OCI-LY7 (cell line): Measurements from ENCODE around the gene PLD5. TPM values are rescaled to one million over a fixed set of nuclear protein-coding genes. Genes with fewer than 3 reads are reported as not detected.
"Not testable (repeated sequence)": the region's sequence is repeated elsewhere in the genome, so short reads cannot be mapped to it uniquely, and the experiment has no call there.

Experiments used
- BruUV-seq: library from RNA; stranded (reverse); fragments of 400-500 nt; replicated peaks from 2 replicates; lab custom pipeline; 2021; lab: Mats Ljungman, UMichigan
- CTCF ChIA-PET: fragments of 300-600 bp; sonication (Branson Sonifier 250); formaldehyde crosslinking; loops from one replicate; lab custom pipeline; 2022; ENCODE audit warnings: antibody characterized with exemption; ENCODE audit not compliant: unreplicated experiment; lab: Charles Lee
- POLR2A ChIA-PET: fragments of 300-600 bp; sonication (Branson Sonifier 250); formaldehyde crosslinking; loops from one replicate; lab custom pipeline; 2022; ENCODE audit warnings: antibody characterized with exemption; lab: Charles Lee
- DNase-seq: peaks from one replicate; pipeline ENCODE4 v3.0.0-alpha.2; 2015; ENCODE audit warnings: low spot score
- H2AFZ ChIP-seq: fragments of 200-600 bp; sonication (generic), shearing (Covaris generic); 2 replicates; pipeline ENCODE4 v1.6.1; 2014; ENCODE audit warnings: mild to moderate bottlenecking, antibody characterized with exemption, low read length, moderate library complexity
- H3K27ac ChIP-seq: fragments of 200-600 bp; sonication (generic); 2 replicates; pipeline ENCODE4 v1.5.1; 2014; ENCODE audit warnings: mixed run types, low read depth, mild to moderate bottlenecking, moderate library complexity, low read length, inconsistent platforms; ENCODE audit not compliant: poor library complexity, severe bottlenecking
- H3K36me3 ChIP-seq: fragments of 200-600 bp; sonication (generic); 2 replicates; pipeline ENCODE4 v1.6.1; 2014; ENCODE audit warnings: mild to moderate bottlenecking, antibody characterized with exemption, low read length, moderate library complexity, mixed read lengths; ENCODE audit not compliant: insufficient read depth
- H3K4me1 ChIP-seq: fragments of 200-600 bp; sonication (generic); 2 replicates; pipeline ENCODE4 v1.5.1; 2014; ENCODE audit warnings: mild to moderate bottlenecking, low read length; ENCODE audit not compliant: insufficient read depth, poor library complexity, severe bottlenecking
- H3K4me2 ChIP-seq: fragments of 200-600 bp; sonication (generic); 2 replicates; pipeline ENCODE4 v1.6.1; 2014; ENCODE audit warnings: mild to moderate bottlenecking, low read length
- H3K4me3 ChIP-seq: fragments of 200-600 bp; sonication (generic); 2 replicates; pipeline ENCODE4 v1.5.1; 2014; ENCODE audit warnings: mild to moderate bottlenecking, low read depth, low read length; ENCODE audit not compliant: poor library complexity, severe bottlenecking
- H3K79me2 ChIP-seq: fragments of 200-600 bp; sonication (generic); 2 replicates; pipeline ENCODE4 v1.6.1; 2016; ENCODE audit warnings: low read depth, mild to moderate bottlenecking, low read length, moderate library complexity, mixed read lengths; ENCODE audit not compliant: insufficient read depth
- H3K9me2 ChIP-seq: fragments of 200-600 bp; sonication (generic); 2 replicates; pipeline ENCODE4 v1.6.1; 2016; ENCODE audit warnings: mild to moderate bottlenecking, low read length, mixed read lengths; ENCODE audit not compliant: insufficient read depth
- H3K9me3 ChIP-seq: fragments of 200-600 bp; sonication (generic); 2 replicates; pipeline ENCODE4 v1.6.1; 2014; ENCODE audit warnings: mild to moderate bottlenecking, mixed run types, low read length, mixed read lengths
- H4K20me1 ChIP-seq: fragments of 200-600 bp; sonication (generic); 2 replicates; pipeline ENCODE4 v1.6.1; 2014; ENCODE audit warnings: mild to moderate bottlenecking, antibody characterized with exemption, low read length, moderate library complexity, mixed read lengths; ENCODE audit not compliant: insufficient read depth
- EZH2phosphoT487 ChIP-seq: fragments of 200-600 bp; sonication (generic); IDR thresholded peaks from 2 replicates; pipeline ENCODE4 v1.6.1; 2018; ENCODE audit warnings: low read depth, borderline replicate concordance, mild to moderate bottlenecking, mixed run types, antibody characterized with exemption, low read length, moderate library complexity, mixed read lengths
- intact Hi-C: fragments of 100-400 bp; cut with micrococcal nuclease; formaldehyde crosslinking; loops from one replicate; pipeline ENCODE4 v1.10.0; 2022; ENCODE audit not compliant: unreplicated experiment
- total RNA-seq, 2 experiments: library from RNA; depleted of rRNA in 1 of 2; stranded (reverse); fragments of >200 nt in 1 of 2; shearing (Covaris generic) in 1 of 2; gene quantifications; 2 replicates each; pipeline ENCODE4 v1.2.3, GENCODE V29; 2014 to 2022
- TF ChIP-seq, protein P1 (sequence below): fragments of 200-600 bp; sonication (generic); conservative IDR thresholded peaks from 2 replicates; pipeline ENCODE4 v1.5.1; 2014; ENCODE audit warnings: mild to moderate bottlenecking, antibody characterized with exemption, low read length, moderate library complexity, mixed read lengths

PLD5 gene
- total RNA-seq, 2 experiments from 2014 or later: not detected

DNA sequence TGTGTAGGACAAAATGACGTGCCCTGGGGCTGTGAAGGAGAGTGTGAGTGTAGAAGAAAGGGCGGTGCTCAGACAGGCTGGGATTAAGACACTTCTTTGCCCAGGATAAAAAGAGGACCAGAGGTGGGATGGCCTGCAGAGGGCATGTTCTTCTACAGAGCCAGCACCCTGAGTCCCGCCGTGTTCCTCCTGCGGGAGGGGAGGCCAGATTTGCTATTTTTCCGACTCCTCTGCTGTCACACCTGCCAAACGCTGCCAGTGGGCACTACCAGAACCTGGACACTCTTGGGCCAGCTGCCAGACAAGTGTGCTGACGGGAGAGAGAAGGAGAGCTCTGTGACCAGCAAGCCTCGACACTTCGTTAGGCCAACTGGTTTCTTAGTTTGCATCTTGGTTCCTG, 206.4 kb downstream of the PLD5 start:
- Histone ChIP-seq H2AFZ (no peak overlapping the region), H3K79me2 (no peaks in the 10 kb centered on the region)
- POLR2A ChIA-PET: no interaction called here

DNA sequence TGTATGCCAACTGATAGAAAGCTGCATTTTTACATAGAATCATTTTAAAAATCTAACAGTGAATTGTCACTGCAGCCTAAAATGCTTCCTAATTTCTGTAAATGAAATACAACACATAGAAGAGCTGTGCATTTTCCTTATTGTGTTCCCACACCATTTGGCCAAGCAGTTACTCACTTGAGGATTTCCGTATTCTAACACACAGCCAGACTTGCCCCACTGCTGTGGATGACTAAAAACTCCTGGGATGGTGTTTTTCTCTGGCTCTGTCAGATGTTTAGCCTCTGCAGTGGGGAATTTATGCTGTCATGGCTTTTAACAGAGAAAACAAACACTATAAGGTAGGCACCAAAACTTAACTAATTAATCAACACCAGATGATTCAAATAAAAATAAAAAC, 209.6 kb downstream of the PLD5 start:
- H3K9me2 ChIP-seq, H3K4me3 ChIP-seq, H4K20me1 ChIP-seq, H3K36me3 ChIP-seq, intact Hi-C loops, H2AFZ ChIP-seq, H3K4me2 ChIP-seq, H3K9me3 ChIP-seq, CTCF ChIA-PET, BruUV-seq, DNase-seq, H3K4me1 ChIP-seq, H3K79me2 ChIP-seq, H3K27ac ChIP-seq: not testable (repeated sequence)
- POLR2A ChIA-PET: interaction anchor here (0.6 kb wide), 1 partner anchor 402 kb away, joined by 5 read pairs; no protein-coding TSS in a partner anchor

More for the DNA sequence above, 206.4 kb downstream of the PLD5 start:
- Histone ChIP-seq H4K20me1 (no peaks in the 10 kb centered on the region), H3K36me3 (no peaks in the 10 kb centered on the region), H3K9me3 (no peaks in the 10 kb centered on the region), H3K4me3 (no peak overlapping the region), H3K4me1 (no peaks in the 10 kb centered on the region), H3K9me2 (no peaks in the 10 kb centered on the region), H3K27ac (no peak overlapping the region), H3K4me2 (no peak overlapping the region)
- TF ChIP-seq EZH2phosphoT487: no peak
- TF ChIP-seq, protein P1, sequence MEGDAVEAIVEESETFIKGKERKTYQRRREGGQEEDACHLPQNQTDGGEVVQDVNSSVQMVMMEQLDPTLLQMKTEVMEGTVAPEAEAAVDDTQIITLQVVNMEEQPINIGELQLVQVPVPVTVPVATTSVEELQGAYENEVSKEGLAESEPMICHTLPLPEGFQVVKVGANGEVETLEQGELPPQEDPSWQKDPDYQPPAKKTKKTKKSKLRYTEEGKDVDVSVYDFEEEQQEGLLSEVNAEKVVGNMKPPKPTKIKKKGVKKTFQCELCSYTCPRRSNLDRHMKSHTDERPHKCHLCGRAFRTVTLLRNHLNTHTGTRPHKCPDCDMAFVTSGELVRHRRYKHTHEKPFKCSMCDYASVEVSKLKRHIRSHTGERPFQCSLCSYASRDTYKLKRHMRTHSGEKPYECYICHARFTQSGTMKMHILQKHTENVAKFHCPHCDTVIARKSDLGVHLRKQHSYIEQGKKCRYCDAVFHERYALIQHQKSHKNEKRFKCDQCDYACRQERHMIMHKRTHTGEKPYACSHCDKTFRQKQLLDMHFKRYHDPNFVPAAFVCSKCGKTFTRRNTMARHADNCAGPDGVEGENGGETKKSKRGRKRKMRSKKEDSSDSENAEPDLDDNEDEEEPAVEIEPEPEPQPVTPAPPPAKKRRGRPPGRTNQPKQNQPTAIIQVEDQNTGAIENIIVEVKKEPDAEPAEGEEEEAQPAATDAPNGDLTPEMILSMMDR: no peak
- intact Hi-C loops: no loop called here
- CTCF ChIA-PET: no interaction called here
- BruUV-seq: no TSS peak
- no peak for DNase-seq

DNA sequence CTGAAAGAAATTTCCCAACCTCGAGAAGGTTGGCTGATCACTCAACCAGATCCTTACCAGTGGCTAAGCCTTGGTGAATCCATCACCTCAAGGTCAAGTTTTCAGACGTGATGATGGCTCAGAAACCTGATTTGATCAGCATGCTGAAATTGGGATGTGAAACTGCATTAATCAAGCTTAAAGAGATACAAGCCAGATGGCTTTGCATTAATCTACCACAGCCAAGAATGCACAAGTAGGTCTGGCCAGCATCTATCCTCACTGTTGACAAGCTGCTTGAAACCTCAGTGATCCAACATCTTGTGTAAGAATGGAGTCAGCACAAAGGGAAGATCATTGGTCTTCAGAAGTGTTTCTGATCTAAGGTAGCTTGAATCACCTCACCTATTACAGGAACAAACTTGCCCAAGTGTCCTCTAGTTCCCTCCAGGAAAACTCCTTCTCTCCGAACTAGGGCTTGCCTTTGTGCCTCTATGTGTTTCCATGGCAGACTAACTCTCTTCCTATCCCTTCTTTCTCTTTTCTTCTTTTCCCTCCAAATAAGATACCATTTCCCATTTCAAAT, 210.3 kb downstream of the PLD5 start:
- H3K9me2 ChIP-seq, CTCF ChIA-PET, DNase-seq, intact Hi-C loops, H3K4me1 ChIP-seq, H3K79me2 ChIP-seq, BruUV-seq, H3K36me3 ChIP-seq, H3K4me2 ChIP-seq, H3K27ac ChIP-seq, H3K9me3 ChIP-seq, H3K4me3 ChIP-seq, H2AFZ ChIP-seq, H4K20me1 ChIP-seq: not testable (repeated sequence)
- POLR2A ChIA-PET: interaction anchor here (0.6 kb wide), 1 partner anchor 403 kb away, joined by 5 read pairs; no protein-coding TSS in a partner anchor

DNA sequence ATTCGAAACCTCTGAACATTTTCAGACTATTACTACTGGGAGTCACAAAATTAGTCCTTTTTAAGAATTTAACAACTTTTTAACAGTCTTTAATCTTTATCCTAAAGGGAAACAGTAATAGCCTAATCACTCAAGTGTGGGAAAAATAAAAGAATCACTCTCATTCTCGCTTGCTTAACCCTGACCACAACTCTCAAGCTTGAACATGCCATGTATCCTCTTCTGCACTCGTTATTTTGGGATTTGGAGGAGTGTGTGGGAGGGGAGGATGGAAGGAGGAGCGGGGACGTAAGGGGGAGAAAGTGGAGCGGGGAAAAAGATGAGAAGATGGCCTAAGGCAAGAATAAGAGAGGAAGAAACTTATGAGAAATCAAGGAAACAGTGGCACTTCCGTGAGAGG, 215.8 kb downstream of the PLD5 start:
- H3K36me3 ChIP-seq, H3K27ac ChIP-seq, DNase-seq, intact Hi-C loops, H3K4me3 ChIP-seq, H4K20me1 ChIP-seq, H3K9me3 ChIP-seq, H2AFZ ChIP-seq, H3K4me1 ChIP-seq, H3K4me2 ChIP-seq, H3K9me2 ChIP-seq, POLR2A ChIA-PET, CTCF ChIA-PET, BruUV-seq, H3K79me2 ChIP-seq: not testable (repeated sequence)

DNA sequence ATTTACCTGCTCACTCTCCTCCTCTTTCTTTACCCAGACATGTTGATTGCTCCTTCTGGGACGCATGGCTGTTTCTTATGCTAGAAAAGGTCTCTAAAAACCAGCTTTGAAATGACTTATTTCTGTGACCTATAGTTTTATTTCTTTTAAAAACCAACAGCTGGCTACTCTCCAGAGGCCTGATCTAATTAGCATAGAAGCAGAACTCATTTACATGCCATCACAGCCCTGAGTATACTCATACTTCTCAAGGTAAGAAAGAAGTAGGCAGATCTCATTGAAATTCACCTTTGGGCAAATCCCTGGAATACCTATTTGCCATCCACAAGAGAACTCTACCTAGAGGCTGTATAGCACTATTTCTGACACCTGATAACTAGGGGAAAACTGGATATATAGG, 230.7 kb downstream of the PLD5 start:
- H3K27ac ChIP-seq, intact Hi-C loops, BruUV-seq, H3K4me3 ChIP-seq, H4K20me1 ChIP-seq, H3K9me2 ChIP-seq, H3K4me2 ChIP-seq, H2AFZ ChIP-seq, DNase-seq, H3K9me3 ChIP-seq, H3K79me2 ChIP-seq, CTCF ChIA-PET, H3K4me1 ChIP-seq, POLR2A ChIA-PET, H3K36me3 ChIP-seq: not testable (repeated sequence)

DNA sequence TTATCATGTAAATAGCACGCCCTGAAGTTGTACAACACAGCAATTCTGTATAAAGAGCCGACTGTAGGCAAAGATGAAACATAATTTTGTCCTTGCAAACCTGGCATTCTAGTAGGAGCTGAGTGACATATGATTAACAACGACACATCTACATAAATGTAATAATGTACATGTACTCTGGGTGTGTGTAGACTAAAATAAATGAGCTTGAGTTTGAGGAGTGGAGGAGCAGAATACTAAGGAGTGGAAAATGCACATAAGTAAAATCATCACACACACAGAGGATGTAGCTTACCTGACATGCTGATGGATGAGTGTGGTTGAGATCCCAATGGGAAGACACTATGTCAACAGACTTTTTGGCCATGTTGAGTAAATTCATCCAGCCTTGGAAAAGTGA, 236.4 kb downstream of the PLD5 start:
- H3K36me3 ChIP-seq, H3K27ac ChIP-seq, POLR2A ChIA-PET, H3K79me2 ChIP-seq, BruUV-seq, DNase-seq, H3K4me1 ChIP-seq, H3K9me2 ChIP-seq, CTCF ChIA-PET, H3K4me3 ChIP-seq, H3K9me3 ChIP-seq, H3K4me2 ChIP-seq, H2AFZ ChIP-seq, H4K20me1 ChIP-seq, intact Hi-C loops: not testable (repeated sequence)
